GM12878 (cell line): ENCODE data around the gene STK32A. TPM values are rescaled to one million over a fixed set of nuclear protein-coding genes. Genes with fewer than 3 reads are reported as not detected.

ENCODE experiments used
- ATAC-seq: fragments of 200-7000 bp; cut with Tn5 transposase; 3 replicates; pipeline ENCODE4 v1.9.1; 2020; ENCODE audit warnings: mild to moderate bottlenecking, moderate library complexity
- BruUV-seq: library from RNA; stranded (reverse); fragments of 400-500 nt; replicated peaks from 2 replicates; lab custom pipeline; 2021; lab: Mats Ljungman, UMichigan
- CTCF ChIA-PET: fragments of 300-600 bp; sonication (Branson Sonifier 250); formaldehyde crosslinking; extraction: SDS; loops from one replicate; lab custom pipeline; 2021; ENCODE audit warnings: inconsistent platforms; lab: Yijun Ruan, JAX
- POLR2A ChIA-PET: fragments of 350-600 bp; formaldehyde crosslinking; extraction: SDS; loops from one replicate; lab custom pipeline; 2021; ENCODE audit warnings: inconsistent platforms; lab: Charles Lee
- RAD21 ChIA-PET: fragments of 300-600 bp; sonication (Branson Sonifier 250); formaldehyde crosslinking; loops from one replicate; lab custom pipeline; 2023; ENCODE audit warnings: antibody characterized with exemption; ENCODE audit not compliant: unreplicated experiment; lab: Charles Lee
- SMC1A ChIA-PET: fragments of 300-600 bp; sonication (Branson Sonifier 250); formaldehyde crosslinking; loops from one replicate; lab custom pipeline; 2023; ENCODE audit not compliant: unreplicated experiment, uncharacterized antibody; lab: Charles Lee
- DNase-seq: peaks from one replicate; pipeline ENCODE4 v3.0.0-alpha.2; 2011; ENCODE audit warnings: low read depth, low spot score
- FAIRE-seq: peaks from 3 replicates; lab custom pipeline; 2011; peaks lifted over from hg19 to GRCh38; lab: Jason Lieb, UNC
- H2AFZ ChIP-seq: 2 replicates; pipeline ENCODE4 v1.6.0; 2011; ENCODE audit warnings: low read depth, low read length, control low read depth; ENCODE audit not compliant: control insufficient read depth
- H3K27ac ChIP-seq: 2 replicates; pipeline ENCODE4 v1.5.1; 2011; ENCODE audit warnings: control low read depth; ENCODE audit not compliant: control insufficient read depth, insufficient read depth
- H3K27me3 ChIP-seq, 2 experiments: replicated peaks in 1 of 2; 2 replicates each; pipeline versions ENCODE4 v1.6.0 to v1.6.1; 2011; ENCODE audit warnings: low read length in 1 of 2; ENCODE audit not compliant: control insufficient read depth in 2 of 2, insufficient read depth in 2 of 2
- H3K36me3 ChIP-seq, 2 experiments: 2 replicates each; pipeline ENCODE4 v1.5.1; 2011; ENCODE audit warnings: low read length in 1 of 2; ENCODE audit not compliant: control insufficient read depth in 2 of 2, insufficient read depth in 2 of 2
- H3K4me1 ChIP-seq: 2 replicates; pipeline ENCODE4 v1.6.1; 2011; ENCODE audit warnings: mild to moderate bottlenecking, low read length, moderate library complexity, mixed read lengths; ENCODE audit not compliant: control insufficient read depth, insufficient read depth
- H3K4me2 ChIP-seq: 2 replicates; pipeline ENCODE4 v1.6.0; 2011; ENCODE audit warnings: control low read depth; ENCODE audit not compliant: control insufficient read depth, insufficient read depth
- H3K4me3 ChIP-seq: fragments of 200-600 bp; sonication (generic); 2 replicates; pipeline ENCODE4 v1.5.1; 2016
- H3K79me2 ChIP-seq: 2 replicates; pipeline ENCODE4 v1.6.0; 2011; ENCODE audit warnings: low read length; ENCODE audit not compliant: control insufficient read depth, insufficient read depth
- H3K9ac ChIP-seq: 2 replicates; pipeline ENCODE4 v1.8.0; 2011; ENCODE audit warnings: low read length, control low read depth, mixed read lengths; ENCODE audit not compliant: control insufficient read depth, insufficient read depth
- H3K9me3 ChIP-seq: replicated peaks from 3 replicates; pipeline ENCODE4 v1.5.1; 2011; ENCODE audit warnings: mild to moderate bottlenecking, low read length; ENCODE audit not compliant: control insufficient read depth, insufficient read depth
- H4K20me1 ChIP-seq: 2 replicates; pipeline ENCODE4 v1.6.0; 2011; ENCODE audit not compliant: control insufficient read depth, insufficient read depth
- CREM ChIP-seq: IDR thresholded peaks from 2 replicates; pipeline ENCODE4 v1.6.1; 2014; ENCODE audit warnings: antibody characterized with exemption, low read depth
- HSF1 ChIP-seq: fragments of 150-350 bp; IDR thresholded peaks from 2 replicates; pipeline ENCODE4 v1.6.1; 2014; ENCODE audit warnings: mild to moderate bottlenecking, low read depth, low read length
- IKZF2 ChIP-seq, 2 experiments: fragments of 450-650 bp; IDR thresholded peaks; 2 replicates each; pipeline ENCODE4 v1.6.1; 2017; ENCODE audit warnings: mild to moderate bottlenecking in 2 of 2, moderate library complexity in 2 of 2
- MXI1 ChIP-seq: fragments of 150-350 bp; IDR thresholded peaks from 2 replicates; pipeline ENCODE4 v1.6.1; 2011; ENCODE audit warnings: low read depth, mild to moderate bottlenecking, inconsistent platforms, low read length, improper control_type of control experiment
- RAD51 ChIP-seq: fragments of 450-650 bp; IDR thresholded peaks from 2 replicates; pipeline ENCODE4 v1.6.1; 2016; ENCODE audit warnings: moderate library complexity, mild to moderate bottlenecking, inconsistent platforms
- WGBS: methylation state at CpG from one replicate; pipeline ENCODE4 v1.1.6; 2016; ENCODE audit warnings: low lambda C conversion rate; ENCODE audit not compliant: insufficient replicate concordance, insufficient coverage; ENCODE audit errors: missing lambda C conversion rate; 5-methylcytosine and 5-hydroxymethylcytosine counted together
- in situ Hi-C: fragments of 300-500 bp; cut with MboI; formaldehyde crosslinking; loops from 9 replicates; pipeline ENCODE4 v1.14.3; 2018; ENCODE audit warnings: mixed read lengths
- intact Hi-C: fragments of 100-400 bp; cut with micrococcal nuclease; formaldehyde crosslinking; loops from one replicate; pipeline ENCODE4 v1.14.2; 2022; ENCODE audit not compliant: unreplicated experiment
- polyA plus RNA-seq, 11 experiments: library from polyadenylated mRNA; depleted of rRNA in 4 of 11; unstranded in 6 of 11; stranded (reverse) in 5 of 11; fragments of >200 nt; fragmentation: Nextera tagmentation in 4 of 11; fragmentation: Illumina TruSeq in 1 of 11; extraction: Ambion mirVana in 4 of 11; extraction: Trizol in 1 of 11; gene quantifications; 1 replicate in 1 of 11; 2 replicates in 10 of 11; pipeline versions ENCODE4 v1.2.1 to v1.2.3, GENCODE V29; 2011 to 2016; ENCODE audit warnings: inconsistent platforms in 2 of 11, missing spikeins in 2 of 11, low read depth in 1 of 11
- total RNA-seq, 4 experiments: library from RNA; depleted of rRNA in 3 of 4; stranded (reverse); fragments of >200 nt in 3 of 4; fragmentation: Illumina TruSeq in 1 of 4; extraction: Trizol in 1 of 4; gene quantifications; 2 replicates each; pipeline versions ENCODE4 v1.2.1 to v1.2.3, GENCODE V29; 2013 to 2021

The STK32A gene
- total and polyA plus RNA-seq, 10 of the 15 experiments (the other 5 are each of a cell fraction or from before 2014, with no cell fraction given), result under 0.01 to 0.10 TPM; not detected in 8

- no peak; the same call in 2 of the 3 replicates for ATAC-seq
- in situ Hi-C loops, result no loop called here
- BruUV-seq, result no TSS peak
These were observed 155.9 kb downstream of the STK32A start for GRCh38 chr5:147390654-147391225.

More at GRCh38 chr5:147390654-147391225, 155.9 kb downstream of the STK32A start:
- H4K20me1 ChIP-seq, result no peaks in the 10 kb centered on the region
- H3K27ac ChIP-seq, result no peak overlapping the region
- no peaks in the 10 kb centered on the region for H3K79me2 ChIP-seq
- TF ChIP-seq IKZF2 (IDR thresholded peaks at IDR 0.05) (no peak), MXI1 (no peak), HSF1 (no peak), RAD51 (peak; percentile 65; the same call in 1 of the 2 replicates), CREM (no peak)
- H3K27me3 ChIP-seq, result peaks cover 0 to 4% of the 10 kb centered on the region in 2 experiments; a peak in 3 of 4 replicates
- H3K9me3 ChIP-seq, result no peaks in the 10 kb centered on the region
- DNase-seq, result no peak
- no peak for FAIRE-seq
- intact Hi-C loops, result loop anchor here (5.0 kb wide), 1 partner anchor 168 kb away; no protein-coding TSS in a partner anchor
- no peaks in the 10 kb centered on the region for H3K4me1 ChIP-seq
- RAD21 ChIA-PET, result interaction anchor here (0.6 to 1.4 kb wide), 4 partner anchors 14 to 1708 kb away, joined by 3 to 4 read pairs (median 3); no protein-coding TSS in a partner anchor
- SMC1A ChIA-PET, result interaction anchor here (0.8 to 3.3 kb wide), 7 partner anchors 10 to 293 kb away, joined by 3 to 11 read pairs (median 4); no protein-coding TSS in a partner anchor
- H3K4me3 ChIP-seq, result no peak overlapping the region
- H3K4me2 ChIP-seq, result no peak overlapping the region
- H2AFZ ChIP-seq, result no peak overlapping the region
- CTCF ChIA-PET, result interaction anchor here (0.6 to 4.9 kb wide), 10 partner anchors 10 to 296 kb away, joined by 3 to 34 read pairs (median 8); no protein-coding TSS in a partner anchor
- WGBS, result 0% methylated on average over 3 of the region's 3 CpGs
- POLR2A ChIA-PET, result no interaction called here
- H3K36me3 ChIP-seq, result no peaks in the 10 kb centered on the region
- H3K9ac ChIP-seq, result no peak overlapping the region
